GM19467 (cell line): ENCODE measurements around the gene C4orf50.

Source experiments
- ATAC-seq: cut with Tn5 transposase; IDR thresholded peaks from one replicate; pipeline ENCODE4 v1.9.1; 2021; ENCODE audit warnings: mild to moderate bottlenecking, moderate library complexity; ENCODE audit not compliant: unreplicated experiment

C4orf50 gene

DNA sequence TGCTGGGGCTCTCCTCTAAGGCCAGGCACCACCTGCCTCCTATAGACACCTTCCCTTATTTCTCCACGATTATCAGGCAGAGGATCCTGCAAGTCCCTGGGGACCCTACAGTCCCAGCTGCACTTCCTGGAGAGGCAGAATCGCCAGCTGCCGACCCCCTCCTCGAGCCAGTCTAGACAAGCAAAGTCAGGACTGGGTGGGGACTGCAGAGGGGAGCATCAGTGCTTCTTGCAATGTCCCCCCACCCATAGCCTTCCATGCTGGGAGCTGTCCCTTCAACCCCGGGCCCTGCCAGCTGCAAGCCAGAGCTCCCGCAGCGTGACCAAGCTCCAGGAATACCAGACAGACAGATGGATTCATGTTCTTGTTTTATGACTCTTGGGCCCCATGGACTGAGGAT lies 124.0 kb downstream of the C4orf50 start:
- no peak for ATAC-seq

DNA sequence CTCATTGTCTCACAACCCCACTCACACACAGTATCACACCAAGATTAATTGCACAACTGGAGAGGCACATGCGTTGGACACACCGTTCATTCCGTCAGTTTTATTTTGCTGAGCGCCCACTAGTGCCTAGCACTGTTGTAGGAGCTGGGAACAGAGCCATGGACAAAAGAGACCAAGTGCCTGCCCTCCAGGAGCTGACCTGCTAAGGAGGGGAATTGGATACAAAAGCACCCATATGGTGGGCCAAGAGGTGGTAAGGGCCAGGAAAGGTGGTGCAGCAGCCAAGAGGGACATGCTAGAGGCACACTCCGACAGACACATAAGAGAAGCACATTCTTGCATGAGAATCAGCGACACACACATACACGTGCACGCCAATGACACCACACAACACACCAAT lies 124.6 kb downstream of the C4orf50 start:
- no peak for ATAC-seq

DNA sequence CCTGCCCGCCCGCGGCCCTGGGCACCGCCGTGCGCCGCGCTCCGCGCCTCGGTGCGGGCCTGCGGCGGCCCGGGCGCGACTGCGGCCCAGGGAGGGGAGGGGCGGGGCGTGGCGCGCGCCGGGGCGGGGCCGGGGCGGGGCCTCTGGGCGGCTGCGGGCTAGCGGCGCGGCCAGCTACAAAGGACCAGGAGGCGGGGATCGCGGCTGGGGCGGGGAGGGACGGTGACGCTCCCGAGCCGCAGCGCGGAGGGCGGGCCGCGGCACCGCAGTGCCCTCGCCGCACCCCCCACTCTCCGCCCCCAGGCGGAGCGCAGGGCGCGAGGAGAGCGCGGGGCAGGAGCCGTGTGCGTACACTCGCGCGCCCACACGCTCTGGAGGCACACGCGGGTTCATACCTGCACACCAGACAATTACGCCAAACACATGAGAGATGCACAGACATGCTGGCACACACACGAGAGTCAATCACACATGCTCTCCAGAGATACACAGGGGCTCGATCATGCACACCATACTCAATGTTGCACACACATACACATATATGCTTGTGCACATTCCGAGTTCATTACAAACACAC lies 125.1 kb downstream of the C4orf50 start, which contains the start of gene CRMP1:
TSS of gene CRMP1 (minus strand) at position 83 of the 577 bp plus-strand sequence. CDS start 117 bp downstream, outside the sequence.
- no peak for ATAC-seq

DNA sequence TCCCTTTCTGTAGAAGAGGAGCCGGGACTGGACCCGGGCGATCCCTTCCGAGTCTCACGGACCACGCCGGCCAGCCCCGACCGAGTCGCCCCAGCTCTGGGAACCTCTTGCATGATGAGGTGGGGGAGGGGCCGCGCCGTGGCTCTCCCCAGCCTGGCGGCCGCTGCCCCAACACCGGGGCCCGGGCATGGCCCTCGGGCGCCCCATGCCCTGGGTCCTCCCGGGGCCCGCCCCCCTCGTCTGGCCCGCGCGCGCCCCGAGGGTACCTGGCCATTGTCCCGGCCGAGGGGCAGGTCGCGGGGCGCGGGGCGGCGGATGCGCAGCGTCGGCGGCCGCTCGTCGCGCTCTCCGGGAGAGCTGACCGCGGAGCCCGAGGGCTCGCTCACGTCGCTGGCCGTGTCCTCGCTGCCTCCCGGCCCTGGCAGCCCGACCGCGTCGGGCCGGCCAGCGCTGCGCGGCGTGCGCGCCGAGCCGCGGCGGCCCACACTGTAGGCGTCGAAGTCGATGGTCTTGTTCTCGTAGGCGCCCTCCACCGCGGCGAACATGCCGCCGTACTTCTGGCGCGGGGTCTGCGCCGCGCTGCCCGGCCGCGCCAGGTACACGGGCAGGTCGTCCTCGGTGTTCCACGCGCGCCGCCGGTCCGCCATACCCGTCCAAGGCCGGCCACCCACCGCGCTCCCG lies 125.8 kb downstream of the C4orf50 start:
- ATAC-seq: no peak

DNA sequence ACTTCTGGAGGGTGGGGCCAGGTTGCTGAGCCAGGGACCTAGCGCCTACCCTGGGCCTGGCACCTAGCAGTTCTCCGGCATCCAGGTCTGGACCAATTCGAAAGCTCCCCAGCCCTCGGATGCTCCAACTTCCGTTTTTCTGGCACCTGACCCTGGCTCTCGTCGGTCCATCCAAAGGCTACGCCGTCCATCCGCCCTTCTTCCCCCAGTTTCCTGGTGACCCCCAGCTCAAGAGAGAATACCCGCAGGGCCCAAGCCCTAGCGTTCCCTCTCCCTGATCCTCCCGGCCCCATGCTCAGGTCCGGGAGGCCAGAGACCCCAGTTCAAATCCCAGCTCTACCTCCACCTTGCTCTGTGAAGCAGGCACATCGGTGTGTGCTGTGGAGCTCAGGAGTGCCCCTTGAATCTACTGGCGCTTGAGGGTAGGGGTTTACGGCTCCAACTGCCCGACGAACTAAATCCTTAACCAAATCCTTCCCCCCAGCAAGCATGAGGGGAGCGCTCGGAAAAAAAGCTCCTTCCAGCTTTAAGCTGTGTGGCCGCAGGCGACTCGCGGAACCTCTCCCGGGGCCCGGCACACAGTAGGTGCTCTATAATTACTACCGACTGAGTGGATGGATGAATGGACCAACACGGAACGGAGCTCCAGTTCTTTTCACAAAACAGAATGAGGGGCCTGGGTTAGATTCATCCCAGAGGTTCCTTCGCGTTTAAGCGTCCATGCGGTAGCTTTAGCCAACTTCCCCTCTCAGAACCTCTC lies 126.5 kb downstream of the C4orf50 start:
- ATAC-seq: no peak

DNA sequence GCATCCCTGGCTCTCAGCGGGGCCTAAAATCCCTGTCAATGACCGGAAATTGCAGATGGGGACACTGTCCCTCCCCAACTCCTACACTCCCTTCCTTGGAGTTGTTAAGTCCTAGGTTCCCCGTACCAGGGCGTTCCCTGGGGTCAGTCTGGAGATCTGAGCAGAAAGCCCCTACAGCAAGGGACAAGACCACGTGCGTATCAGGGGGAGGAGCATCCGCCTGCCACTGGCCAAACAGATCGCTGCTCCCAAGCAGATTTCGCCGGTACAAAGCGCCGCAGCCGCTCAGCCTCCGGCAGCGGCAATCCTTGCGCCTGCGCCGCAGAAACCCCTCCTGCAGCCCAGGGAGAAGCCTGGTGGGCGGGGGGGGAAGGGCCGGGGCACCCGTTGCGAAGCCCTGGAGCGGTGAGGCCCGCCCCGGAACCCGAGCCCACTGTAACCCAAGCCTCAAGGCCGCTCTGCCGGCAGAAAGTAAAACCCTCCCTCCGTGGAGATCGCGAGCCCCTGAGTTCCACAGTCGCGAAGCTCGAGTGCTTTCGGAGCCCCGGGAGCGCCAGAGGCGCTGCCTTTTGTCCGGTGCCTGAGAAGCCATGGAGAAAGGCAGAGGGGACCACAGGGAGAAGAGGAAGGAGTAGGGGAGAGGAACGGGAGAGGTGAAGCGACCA lies 128.0 kb downstream of the C4orf50 start:
- ATAC-seq: no peak

DNA sequence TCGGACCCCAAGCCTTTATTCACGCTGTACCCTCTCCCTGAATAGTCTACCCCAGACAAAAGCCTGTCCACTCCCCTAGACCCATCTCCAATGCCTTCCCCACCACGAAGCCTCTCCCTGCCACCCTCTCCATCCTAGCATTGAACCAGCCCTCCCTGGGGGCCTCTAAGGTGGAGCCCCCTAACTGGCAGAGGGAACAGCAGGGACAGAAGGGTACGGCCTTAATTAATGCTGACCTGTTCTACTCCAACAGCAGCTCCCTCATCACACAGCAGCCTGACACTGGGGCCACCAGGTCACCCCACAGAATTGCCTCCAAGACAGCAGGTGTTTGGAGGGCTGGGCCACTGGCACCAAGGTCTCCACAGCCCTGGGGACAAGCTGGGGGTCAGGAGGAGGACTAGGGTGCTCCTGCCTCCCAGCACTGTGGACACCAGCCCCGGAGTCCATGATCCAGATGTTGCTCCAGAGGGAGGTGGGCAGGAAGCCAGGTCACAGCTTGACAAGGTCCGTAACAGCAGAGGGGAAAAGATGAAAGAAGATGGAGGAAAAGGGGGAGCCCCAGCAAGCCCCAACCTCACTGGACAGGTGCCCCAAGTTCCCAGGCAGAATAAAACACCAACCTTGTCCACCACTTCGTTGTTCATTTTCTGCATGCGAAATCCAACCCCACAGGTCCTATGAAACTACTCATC lies 129.1 kb downstream of the C4orf50 start:
- no peak for ATAC-seq

DNA sequence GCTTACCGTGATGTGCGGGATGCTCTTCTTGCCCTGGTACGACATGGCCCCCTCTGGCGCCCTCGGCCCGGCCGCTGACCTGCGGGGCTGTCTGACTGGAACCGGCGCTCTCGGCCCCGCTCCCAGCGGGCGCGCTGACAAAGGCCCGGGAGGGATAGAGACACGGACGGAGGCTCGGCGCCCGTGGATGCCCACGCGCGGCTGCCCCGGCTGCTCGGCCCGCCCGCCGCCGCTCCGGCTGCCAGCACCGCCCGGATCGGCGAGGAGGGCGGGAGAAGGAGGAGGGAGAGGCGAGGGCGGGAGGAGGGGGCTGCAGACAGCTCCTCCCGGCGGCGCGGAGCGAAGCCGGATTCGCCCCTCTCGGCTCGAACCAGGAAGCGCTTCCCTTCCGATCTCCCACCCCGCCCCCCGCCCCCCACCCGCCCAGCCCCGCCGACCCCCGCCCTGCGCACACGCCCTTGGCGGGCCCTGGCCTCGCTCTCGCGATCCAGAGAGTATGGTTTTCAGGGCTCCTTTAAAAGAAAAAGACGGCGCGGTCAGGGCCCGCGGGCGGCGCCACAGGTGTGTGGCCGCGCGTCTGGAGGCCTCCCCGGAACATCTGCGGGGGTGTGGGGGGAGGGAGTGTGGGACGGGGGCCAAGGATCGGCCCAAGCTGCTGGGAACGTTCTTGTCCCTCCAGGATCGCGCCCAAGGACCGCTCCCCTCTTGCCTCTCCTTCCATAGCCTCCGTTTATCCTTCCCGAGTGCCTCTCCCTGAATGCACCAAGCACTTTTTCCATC lies 129.8 kb downstream of the C4orf50 start:
- no peak for ATAC-seq

DNA sequence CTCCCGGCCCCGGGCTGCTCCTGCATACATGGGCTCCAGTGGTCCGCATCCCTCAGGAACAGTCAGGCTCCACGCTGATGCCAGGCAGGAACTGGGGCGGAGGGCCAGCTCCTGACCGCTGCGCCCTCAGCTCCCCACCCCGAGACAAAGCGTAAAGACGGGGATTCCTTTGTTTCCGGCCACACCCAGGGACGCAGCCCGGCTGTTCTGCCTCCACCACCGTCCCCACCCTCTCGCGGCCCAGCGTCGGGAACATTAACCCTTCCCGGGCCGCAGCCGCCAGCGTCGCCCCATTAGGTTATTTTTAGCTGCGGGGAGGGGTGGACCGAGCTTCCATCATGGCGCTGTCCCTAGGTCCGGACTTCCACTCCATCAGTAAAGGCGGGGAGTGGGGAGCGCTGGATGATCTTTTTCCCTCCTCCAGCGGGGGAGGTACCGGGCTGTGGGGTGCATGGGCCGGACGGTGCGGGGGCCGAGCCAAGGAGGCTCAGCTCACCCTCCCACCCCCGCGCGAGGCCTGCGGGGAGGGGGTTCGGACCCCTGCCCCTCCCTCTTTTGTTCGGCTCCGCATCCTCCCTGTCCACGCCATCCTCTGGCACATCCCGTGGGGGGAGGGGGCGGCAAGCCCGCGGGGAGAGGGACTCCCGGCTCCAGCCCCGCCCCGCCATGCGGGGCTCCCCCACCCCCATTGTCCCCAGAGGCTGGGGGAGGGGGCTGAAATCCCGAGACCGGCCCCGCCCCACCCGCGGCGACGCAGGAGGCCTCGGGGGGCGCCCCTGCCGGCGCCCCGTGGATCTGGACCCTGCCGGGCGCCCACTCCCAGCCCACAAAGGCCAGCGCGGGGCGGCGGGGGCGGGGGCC lies 130.6 kb downstream of the C4orf50 start:
- no peak for ATAC-seq

DNA sequence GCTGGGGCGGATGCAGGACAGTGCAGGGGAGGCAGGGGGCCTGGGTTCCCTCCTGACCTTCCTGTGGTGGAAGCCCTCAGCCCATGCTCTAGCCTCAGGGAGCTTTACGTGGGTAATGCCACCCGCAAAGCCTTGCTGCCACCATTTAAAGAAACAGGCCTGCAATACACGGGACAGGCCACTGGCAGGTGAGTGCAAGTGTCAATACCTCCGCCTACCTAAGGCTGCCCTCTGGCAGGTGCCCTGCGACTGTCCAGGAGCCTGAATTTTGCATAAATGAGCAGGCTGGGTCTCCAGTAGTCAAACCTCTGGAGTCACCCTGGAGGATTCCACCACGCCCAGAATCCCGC lies 131.2 kb downstream of the C4orf50 start:
- no peak for ATAC-seq

DNA sequence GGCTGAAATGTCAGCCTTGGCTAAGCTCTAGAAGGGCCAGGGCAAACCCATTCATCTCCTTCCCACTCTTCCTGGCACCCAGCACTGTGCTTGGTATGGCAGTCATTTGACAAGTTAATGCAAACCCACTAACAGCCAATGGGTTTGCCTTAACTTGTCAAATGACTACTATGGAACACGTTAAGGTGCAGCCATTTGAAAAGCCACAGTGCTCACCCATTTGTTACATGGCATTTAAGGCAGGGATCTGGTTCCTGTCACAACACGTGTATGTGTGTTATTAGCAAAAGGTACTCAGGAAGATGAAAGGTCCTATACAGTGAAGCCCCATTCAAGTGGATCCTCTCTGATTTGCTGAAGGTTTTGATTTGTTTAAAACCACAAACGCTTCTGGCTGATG lies 132.5 kb downstream of the C4orf50 start:
- ATAC-seq: no peak

DNA sequence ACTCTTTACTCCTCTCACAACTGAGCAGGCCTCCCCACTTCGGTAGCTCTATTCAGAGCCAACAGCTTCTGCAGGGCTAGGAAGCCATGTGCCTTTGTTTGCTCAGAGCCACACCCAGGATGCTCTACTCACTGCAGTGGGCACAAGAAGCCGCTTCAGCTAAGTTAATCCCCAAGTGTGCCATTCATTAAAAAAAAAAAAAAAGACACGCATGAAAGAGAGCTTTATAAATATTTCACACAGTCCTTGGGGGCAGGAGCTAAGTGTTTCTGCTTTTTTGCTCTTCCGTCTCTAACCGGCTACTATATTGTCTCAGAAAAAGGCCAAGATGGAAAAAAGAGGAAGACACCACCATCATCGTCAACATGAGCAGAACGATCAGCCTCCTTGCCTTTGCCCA lies 133.4 kb downstream of the C4orf50 start:
- no peak for ATAC-seq

DNA sequence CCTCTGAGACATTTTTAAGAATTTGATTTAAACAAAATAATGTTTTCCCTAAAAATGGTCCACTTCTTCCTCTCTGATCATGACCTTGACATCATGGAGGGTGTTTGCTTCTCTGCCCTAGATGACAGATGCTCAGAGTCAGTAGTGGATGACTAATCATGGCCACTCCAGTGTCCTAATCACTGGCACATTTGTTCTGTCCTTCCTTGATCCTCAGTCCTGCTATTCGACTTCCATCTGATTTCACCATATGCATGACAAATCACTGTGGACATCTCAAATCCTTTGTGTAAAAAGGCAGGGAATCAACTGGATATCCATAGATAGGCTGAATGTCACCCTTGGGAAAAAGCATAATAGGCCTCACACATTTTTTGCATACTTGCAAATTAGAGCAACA lies 134.3 kb downstream of the C4orf50 start:
- no peak for ATAC-seq

DNA sequence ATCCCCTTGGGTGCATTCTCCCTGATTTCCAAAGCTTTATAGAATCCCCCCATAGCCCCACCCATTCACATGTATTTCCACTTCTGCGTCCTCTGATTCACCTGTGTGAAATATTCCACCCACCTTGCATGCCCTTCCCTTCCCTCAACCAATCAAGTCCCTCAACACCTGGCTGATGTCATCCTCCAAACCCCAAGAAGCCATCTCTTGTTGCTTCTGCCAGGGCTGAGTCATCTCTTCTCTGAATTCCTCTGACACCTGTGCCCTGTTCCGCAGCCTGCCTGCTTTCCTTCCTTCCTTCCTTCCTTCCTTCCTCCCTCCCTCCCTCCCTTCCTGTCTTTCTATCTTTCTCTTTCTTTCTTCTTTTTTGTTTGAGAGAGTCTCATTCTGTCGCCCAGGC lies 135.3 kb downstream of the C4orf50 start:
- ATAC-seq: no peak

DNA sequence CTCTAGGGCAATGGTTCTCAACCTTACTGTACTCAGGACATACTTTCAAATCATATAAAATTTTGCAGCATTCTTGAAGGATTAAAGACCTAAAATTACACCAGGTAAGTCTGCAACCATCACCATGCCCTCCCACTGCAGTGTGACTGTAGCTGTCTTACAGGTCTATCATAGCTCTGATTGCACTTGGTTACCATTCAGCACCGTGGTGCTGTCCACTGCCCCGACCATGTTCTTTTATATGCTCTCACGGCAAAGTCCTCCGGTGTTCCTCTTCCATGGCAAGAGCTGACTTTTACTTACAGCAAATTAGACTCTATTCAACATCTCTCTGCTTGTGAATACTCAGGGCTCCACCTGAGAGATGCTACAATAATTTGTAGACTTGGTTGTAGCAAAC lies 136.9 kb downstream of the C4orf50 start:
- no peak for ATAC-seq

DNA sequence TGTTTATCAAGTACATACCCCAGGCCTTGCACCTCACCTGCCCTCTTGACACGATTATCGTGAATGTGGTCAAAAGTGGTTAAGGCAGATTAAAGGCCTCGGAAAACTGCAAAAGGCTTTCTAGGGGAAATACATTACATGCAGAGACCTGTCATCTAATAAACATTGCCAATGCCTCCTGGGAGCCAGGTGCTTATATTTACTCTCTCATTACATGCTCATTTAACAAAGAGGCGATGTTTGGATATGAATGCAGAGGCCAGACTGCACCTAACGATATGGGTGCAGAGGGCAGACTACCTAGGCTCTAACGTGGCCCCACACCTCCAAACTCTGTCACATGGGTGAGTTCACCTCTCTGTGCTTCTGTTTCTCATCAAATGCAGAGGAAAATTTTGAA lies 139.9 kb downstream of the C4orf50 start:
- no peak for ATAC-seq

DNA sequence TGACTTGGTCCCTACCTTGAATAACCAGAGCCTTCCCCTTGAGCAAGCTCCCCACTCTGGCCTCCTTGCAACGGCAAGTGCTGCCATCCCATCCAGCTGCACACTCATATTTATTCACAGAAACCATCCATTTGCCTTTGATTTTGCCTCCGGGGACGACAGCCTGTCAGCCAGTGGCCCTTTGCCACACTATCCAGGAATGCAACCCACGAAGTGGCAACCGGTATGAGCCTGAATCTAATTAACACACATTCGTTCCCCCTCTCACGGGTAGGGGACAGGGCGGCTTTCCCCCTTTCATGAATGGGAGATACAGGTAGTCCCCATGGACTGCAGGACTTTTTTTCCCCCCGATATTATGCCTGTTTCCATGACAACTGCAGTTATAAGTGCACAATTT lies 140.8 kb downstream of the C4orf50 start:
- no peak for ATAC-seq

DNA sequence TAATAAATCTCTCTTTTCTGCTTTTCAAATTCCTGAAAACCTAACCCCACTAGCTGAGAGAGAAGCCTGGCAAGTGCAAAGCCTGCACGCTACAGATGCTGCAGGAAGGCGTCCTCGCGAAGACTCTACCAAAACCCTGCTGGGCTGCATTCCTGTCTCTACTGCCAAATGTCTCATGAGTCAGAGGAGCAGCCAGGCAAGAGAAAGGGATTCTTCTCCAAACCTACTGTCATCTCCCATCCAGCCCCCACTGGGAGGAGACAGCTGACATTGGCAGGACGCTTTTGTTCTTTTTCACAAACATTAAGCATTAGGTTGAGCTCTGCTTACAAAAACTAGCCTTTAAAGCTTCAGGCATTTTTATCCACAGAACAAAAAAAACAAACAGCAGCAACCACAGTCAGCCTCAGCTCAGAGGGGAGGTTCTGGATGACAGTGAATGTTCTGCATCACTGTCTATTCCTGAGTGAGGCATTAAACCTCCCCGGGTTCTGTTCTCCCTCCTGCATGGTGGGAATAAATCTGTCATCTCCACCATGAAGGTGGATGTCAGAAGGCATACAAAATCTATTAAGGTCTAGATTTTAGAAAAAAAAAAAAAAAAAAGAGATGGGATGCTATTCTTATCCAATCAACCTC lies 143.3 kb downstream of the C4orf50 start:
- no peak for ATAC-seq

DNA sequence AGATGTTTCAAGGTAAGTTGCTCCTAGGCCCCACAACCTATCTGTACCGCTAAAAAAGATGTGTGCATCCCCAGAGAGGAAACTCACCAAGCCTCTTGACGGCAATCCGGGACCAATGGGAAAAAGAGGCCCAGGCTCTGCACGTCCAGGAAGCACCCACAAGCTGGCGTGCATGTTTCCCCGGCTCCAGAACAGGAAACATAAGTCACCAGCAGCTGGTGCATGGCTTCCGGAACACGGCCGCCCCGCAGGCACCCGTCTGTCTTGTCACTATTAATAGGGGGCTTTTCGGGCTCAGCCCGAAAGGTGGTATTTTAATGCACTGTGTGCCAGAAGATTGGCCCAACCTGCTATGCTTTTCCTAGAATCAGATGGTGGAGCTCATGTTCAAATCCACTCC lies 147.5 kb downstream of the C4orf50 start:
- ATAC-seq: no peak
